GM21717 (cell line): ENCODE results near the gene UBE2M.
"Not testable (repeated sequence)": the region's sequence is repeated elsewhere in the genome, so short reads cannot be mapped to it uniquely, and the experiment has no call there.

Source experiments
- ATAC-seq: cut with Tn5 transposase; IDR thresholded peaks from one replicate; pipeline ENCODE4 v1.9.1; 2021; ENCODE audit warnings: mild to moderate bottlenecking, moderate library complexity; ENCODE audit not compliant: unreplicated experiment

UBE2M gene

DNA sequence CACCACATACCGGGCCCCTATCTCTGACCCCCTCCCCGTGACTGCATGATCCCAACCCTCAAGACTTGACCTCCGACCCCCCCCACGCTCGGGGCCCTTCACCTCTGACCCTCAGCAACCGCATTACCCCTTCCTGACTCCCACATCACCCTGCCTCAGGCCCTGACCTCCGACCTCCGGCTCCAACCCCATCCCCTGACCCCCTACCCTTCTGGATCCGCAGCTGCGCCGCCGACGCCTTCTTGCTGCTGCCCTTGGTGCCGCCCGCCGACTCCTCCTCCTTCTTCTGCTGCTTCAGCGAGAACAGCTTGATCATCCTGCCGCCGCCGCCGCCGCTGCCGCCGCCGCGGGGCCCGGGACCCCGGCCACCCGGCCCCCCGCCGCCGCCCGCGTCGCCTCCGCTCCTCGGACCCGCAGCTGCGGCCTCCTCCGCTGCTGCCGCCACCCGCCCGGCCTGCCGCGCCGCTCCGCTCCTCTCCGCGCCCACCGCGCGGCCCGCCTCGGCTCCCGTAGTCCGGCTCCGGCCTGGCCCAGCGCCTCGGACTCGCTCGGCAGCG is at the start of gene UBE2M:
Gene UBE2M (minus strand): TSS at position 546 of the 557 bp plus-strand sequence. CDS start 230 bp downstream, at position 316.
- no peak for ATAC-seq

DNA sequence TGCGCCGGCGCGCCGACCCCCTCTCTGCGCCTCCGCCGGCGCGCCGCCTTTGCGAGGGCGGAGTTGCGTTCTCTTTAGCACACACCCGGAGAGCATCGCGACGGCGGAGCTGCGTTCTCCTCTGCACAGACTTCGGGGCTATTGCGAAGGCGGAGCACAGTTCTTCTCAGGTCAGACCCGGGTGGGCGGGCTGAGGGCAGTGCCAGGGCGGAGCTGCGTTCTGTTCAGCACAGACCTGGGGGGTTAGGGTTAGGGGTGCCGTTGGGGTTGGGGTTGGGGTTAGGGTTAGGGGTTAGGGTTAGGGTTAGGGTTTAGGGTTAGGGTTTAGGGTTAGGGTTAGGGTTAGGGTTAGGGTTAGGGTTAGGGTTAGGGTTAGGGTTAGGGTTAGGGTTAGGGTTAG is 48.8 kb upstream of the UBE2M start:
- ATAC-seq, result not testable (repeated sequence)

DNA sequence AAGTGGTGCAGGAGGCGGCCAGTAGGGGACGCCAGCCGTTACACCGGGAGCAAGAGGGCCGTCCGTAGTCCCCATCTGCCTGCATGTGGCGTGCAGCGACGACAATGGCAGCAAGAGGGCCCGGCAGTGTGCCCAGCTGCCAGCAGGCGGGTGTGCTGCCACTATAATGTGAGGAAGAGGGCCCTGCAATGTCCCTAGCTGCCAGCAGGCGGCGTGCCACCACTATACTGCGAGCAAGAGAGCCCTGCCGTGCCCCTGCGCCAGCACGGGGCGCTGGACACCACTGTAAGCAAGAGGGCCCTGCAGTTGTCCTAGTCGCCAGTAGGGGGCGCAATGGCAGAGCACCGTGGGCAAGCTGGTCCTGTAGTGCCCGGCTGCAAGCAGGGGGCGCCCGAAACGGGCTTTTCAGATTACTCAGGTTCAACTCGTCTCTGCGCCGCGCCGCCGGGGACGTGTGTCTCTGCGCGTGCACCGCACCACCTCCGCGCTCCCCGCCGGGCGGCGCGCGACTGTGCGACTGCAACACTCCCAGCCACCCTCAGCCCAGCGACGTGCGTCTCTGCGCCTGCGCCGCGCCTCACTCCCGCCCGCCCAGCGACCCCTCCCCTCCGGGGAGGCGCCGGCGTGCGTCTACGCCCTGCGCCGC is 48.0 kb upstream of the UBE2M start:
- not testable (repeated sequence) for ATAC-seq

DNA sequence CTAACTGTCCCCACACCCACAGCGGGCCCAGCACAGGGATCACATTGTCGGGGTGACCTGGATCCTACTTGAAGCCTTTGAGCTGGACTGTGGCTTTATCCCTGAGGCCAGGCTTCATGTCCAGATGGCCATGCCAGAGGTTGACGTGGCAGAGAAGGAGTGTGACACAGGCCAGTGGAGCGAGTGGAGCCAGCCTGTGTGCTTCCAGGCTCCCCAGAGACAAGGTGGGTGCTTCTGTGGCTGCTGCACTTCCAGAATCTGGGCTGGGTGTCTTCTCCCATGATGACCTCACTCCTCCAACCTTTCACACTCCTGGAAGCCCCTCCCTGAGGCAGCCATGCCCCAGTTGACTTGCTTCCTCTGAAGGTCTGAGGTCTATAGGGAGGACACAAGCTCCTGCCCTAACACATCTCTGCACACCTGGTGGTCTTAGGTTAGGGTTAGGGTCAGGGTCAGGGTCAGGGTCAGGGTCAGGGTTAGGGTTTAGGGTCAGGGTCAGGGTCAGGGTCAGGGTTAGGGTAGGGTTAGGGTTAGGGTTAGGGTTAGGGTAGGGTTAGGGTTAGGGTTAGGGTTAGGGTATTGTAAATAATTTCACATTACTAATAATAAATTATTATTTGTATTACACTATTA is 27.8 kb upstream of the UBE2M start:
- ATAC-seq, result no peak

DNA sequence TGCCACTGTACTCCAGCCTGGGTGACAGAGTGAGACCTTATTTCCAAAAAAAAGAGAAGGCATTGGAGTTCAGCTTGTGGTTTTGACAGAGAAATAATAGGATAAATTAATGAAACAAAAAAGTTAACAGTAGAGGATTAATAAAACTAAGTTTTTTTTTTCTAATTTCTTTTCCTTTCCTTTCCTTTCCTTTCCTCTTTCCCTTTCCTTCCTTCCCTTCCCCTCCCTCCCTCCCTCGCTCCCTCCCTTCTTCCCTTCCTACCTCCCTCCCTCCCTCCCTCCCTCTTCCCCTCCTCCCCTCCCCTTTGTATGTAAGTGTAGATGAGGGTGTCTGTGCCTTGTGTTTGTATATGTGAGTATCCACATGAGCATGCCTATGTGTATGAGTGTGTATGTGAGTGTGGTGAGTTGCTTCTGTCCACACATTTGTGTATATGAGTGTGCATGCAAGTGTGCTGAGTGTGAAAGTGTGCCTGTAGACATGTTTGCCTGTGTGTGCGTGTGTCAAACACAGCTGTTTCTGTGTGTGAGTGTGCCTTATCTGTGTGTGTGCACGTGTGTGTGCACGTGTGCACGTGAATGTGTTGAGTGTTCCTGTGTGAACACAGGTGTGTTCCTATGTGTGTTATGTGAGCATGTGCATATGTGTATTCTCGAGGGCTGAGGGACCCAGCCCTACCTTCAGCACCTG is 27.2 kb upstream of the UBE2M start:
- ATAC-seq, result no peak

DNA sequence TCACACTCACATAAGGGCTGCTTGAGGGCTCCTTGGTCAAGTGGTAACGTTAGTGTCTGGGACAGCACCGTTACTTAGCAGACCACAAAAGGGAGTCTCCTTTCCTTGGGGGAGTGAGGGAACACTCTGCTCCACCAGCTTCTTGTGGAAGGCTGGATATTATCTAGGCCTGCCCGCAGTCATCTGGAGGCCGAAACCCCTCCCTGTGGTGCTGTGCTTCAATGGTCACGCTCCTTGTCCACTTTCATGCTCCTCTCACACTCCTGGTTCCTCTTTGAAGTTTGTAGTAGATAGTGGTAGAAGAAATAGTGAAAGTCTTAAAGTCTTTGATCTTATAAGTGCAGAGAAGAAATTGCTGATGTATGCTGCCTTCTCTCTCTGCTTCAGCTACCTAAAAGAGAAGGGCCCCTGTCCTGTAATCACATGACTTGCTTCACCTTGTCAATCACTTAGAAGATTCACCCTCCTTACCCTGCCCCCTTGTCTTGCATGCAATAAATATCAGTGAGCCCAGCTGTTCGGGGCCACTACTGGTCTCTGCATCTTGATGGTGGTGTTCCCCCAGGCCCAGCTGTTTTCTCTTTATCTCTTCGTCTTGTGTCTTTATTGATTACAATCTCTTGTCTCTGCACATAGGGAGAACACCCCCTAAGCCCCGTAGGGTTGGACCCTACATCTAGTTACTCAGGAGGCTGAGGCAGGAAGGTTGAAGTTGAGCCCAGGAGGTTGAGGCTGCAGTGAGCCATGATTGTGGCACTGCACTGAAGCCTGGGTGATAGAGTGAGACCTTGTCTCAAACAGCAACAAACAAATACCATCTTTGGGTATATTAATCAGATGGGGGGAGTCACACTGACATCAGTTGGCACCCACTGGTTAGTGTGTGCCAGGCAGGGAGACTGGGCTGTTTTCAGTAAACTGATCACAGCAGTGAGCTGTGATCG is 26.4 kb upstream of the UBE2M start:
- ATAC-seq, result no peak

DNA sequence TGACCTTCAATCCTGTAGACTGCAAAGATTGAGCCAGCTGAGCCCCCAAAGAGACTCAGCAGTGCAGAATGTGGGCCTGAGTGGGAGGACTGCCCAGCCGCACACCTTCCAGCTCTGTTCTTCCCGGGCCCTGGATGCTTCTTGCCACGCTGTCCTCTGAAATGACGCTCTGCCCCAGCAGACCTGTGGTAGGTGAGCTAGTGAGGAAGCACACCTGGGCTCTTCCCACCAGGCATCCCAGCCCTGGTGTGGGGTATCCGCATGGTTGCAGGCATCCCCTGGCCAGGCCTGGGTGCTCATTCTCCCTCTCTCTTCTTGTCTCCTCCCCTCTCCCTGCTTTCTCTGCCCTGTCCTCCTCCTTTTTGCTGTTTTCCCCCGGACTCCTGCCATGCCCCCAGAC is 24.6 kb upstream of the UBE2M start:
- no peak for ATAC-seq

DNA sequence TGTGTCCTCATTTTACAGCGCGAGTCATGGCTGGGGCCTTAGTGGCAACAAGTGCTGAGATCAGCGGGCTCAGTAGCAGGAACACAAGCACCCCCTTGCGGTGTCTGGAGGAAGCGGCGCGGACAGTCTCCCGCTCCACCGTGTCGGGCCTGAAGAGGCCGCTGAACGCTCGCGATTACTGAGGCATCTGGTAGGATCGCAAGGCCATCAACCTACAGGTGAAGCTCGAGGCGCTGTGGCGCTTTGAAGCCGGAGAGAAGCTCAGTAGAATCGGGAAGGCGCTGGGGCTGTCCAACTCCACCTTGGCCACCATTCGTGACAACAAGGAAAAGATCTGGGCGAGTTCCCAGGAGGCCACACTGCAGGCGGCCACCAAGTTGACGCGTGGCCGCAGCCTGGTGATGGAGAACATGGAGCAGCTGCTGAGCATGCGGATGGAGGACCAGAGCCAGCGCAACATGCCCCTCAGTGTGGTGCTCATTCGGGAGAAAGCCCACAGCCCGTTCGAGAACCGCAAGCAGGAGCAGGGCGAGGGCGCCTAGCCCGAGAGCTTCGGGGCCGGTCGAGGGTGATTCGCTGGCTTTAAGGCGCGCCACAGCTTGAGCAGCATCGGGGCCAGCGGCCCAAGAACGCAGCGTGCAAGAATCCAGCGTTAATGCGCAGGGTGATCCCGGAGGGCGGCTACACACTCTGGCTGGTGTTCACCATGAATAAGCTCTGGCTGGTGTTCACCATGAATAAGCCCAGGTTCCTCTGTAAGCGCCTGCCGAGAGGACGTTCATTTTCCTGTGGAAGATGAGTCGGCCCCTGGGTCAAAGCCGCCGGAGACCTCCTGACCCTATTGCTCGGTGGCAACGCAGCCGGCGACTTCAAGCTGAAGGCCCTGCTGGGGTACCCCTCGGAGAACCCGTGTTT is 23.1 kb upstream of the UBE2M start:
- ATAC-seq, result no peak

DNA sequence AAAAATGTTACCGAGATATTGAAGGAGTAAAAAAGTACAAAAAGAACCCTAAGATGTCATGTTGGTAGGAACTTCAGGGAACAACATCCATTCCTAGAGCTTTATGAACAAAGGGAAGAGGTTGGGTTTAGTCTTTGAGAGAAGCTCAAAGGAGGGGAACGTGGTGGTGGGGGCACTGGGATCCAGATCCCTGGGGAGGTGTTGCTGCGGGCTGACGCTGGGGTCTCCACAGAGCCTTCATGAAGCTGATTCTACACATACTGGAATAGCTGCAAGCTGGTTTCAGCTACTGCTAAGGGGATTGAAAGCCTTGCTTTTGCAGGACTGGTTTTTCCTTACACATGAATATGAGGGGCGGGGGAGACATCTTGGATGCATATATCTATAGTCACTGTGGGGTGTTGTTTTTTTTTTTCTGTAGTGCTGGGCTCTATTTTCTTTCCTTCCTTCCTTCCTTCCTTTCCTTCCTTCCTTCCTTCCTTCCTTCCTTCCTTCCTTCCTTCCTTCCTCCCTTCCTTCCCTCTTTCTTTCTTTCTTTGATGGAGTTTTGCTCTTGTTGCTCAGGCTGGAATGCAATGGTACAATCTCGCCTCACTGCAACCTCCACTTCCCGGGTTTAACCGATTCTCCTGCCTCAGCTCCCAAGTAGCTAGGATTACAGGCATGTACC is 21.2 kb upstream of the UBE2M start:
- no peak for ATAC-seq

DNA sequence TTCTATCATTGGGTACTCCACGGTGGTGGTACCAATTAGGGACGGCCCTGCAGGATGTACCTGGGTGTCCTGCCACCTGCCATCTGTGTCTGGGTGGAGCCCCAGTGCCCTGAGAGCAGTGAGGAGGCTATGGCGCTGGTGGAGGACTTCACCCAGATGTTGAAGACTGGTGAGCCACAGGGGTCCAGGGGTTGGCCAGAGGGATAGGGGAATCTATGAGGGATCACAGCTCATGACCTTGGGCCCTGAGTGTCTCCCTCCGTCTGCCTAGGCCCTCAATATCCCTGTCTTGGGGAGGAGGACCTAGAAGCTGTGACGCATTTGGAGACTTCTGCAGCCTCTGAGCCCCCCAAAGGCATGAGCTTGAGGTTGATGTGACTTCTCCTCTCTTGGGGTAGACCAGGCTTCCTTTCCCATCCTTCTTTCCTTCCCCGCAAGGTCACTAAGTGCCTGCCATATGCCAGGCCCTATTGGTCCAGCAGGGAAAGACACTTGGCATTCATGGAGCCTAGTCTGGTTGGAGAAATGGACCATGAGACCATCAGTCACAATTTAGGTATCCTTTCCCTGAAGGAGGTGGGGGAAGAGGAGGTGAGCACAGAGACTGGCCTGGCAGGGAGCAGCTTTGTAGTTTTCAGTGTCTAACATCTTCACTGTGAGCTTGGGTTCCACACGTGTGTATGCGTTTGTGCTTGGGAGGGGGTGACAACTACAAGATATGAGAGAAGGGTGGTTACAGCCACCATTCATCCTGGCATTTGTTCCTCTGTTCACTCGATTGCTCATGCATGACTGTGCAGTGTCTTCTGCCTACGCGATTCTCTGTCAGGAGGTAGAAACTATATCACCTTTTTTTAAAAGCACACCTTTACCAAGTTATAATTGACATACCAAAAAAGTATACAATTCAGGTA is 19.9 kb upstream of the UBE2M start:
- ATAC-seq, result no peak

DNA sequence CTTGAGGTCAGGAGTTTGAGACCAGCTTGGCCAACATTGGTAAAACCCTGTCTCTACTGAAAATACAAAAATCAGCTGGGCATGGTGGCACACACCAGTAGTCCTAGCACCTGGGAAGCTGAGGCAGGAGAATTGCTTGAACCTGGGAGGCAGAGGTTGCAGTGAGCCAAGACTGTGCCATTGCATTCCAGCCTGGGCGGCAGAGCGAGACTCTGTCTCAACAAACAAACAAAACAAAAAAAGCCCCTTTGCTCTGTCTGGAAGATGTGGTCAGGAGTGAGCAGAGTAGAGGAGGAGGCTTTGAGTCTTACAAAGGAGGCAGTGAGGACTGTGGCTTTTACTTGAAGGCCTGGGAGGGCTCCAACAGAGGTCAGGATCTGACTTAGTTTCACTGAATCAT is 19.2 kb upstream of the UBE2M start:
- ATAC-seq, result not testable (repeated sequence)

DNA sequence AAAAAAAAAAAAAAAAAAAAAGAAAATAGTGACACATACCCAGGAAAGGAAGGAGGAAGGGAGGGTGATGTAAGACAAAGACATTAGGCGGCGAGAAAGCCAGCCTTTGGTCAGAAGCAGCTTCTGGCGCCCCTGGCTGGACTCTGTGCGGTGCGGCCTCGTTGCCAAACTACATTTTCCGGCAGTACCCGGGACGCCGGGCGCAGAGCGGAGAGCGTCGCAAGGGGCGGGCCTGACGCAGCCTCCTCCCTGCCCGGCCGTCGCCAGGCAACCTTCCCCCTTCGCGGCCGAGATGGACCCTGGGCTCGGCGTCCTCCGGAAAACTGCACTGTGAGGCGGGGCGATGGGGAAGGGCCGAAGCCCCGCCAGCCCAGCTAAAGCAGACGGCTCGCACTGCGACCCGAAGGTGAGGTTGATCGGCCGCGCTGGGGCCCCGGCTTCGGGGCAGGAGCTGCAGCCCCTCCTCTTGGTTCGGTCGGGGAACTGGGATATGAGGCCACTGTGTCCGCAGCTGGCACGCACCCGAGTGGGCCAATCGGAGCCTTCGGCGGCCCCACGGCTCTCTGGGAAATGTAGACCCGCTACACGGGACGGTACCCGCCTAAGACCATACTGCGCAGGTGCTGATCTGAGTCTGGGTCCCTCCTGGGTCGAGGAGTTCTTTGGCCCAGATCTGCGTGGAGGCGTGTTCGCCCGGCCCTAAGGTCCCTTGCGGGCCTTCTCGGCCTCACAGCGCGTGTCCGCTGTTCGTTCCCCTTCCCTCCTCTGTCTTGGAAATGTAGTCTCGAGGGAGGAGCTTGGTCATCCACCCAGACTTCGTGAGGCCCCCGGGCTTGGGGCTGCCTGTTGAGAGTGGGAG is 17.0 kb upstream of the UBE2M start:
- peak; percentile 34 for ATAC-seq

DNA sequence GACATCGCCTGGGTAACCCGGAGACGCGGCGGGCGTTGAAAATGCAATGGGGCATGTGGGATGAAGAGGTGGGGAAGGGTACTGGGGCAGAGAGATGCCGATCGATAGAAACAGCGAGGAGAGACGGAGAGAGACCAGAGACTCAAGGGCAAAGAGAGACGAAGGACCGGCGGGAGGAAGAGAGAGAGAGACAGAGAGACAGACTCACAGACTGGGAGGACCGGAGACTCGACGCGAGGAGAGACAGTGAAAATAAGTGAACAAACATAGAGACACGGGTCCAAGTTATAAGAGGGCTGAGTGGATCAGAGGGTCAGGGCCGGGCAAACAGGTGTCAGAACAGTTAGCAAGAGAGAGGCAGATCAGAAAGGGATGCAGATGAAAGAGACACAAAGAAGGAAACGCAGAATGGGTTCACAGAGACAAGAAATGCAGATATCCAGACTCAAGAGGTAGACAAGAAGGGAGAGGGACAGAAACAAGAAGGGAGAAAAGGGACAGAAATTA is 15.3 kb upstream of the UBE2M start:
- no peak for ATAC-seq

DNA sequence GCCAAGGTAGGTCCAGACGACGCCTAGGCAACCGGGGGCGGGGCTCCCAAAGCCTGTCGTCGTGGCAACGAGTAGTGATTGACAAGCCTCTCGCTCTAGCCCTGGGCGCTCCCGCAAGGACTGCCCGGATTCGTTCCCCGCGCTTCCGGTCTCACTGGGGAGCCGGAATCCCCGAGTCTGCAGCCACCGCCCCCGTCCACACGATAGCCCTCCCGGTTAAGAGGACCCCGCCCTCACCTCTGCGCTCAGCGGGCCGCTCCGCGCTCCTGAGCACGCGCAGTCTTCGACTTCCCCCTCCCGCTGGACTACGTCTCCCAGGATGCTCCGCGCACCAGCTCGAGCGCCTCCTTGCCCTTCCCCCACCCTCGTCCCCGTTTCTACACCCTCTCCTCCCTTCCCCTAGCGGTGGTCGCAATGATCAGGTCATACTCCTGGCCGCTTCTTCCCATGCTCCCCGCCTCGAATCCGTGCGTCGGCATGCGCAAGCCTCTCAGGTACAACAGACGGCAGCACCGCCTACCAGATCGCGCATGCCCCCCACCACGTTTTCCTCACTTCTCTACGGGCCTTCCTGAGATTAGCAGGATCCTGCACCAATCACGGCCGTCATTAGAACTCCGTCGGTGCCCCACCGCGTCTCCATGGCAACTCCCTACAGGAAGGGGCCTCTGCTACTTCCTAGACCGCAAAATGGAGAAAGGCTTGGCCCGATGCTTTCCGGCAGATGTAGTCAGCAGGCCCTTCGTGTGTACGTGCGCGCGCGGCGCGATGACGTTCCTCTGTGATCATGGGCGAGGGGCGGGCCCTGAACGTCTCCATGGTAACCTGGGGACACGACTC is 14.6 kb upstream of the UBE2M start, which contains the start of gene MZF1:
Gene MZF1 (minus strand): TSS at position 518 of the 840 bp plus-strand sequence. CDS start 1,946 bp downstream, outside the sequence.
- peak; percentile 50 for ATAC-seq

DNA sequence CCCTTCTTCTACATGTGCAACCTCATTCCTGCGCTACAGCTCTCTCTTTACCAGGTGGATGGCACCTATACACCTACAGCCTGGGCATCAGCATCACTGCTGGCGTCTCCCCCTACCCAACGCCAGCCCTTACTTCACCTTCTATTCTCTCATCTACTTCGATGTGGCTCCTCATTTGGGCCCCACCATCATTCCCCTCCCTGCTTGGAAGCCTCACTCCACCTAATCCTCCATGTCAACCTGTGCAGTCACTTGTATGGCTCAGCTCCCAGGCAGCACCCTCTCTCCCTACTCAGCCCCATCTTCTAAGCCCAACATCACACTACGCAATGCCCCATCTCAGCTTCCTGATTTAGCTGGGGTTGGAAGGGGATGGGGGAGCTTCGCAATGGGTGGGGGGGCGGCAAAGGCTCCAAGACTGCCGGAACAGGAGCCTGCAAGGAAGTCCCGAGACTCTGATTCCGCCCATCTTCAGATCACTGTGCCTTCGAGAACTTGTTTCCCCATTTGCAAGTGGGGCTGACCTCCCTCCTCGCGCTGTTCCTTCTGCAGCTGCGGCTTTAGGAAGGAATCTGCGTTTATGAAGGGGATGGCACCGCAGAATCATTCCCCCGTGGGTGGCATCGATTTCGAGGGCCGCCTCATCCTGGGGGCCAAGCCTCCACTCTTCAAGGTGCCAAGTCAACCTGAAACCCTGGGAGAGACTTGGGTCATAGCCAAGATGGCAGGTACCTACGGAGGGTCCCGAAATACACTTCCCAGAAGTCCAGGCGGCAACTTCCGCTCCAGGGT is 13.8 kb upstream of the UBE2M start:
- no peak for ATAC-seq
